CD4-positive, alpha-beta T cell treated with Interferon alpha-2 for 1 hour (primary cell): ENCODE measurements around the gene CFTR.

ENCODE experiments used
- DNase-seq, 2 donors: peaks; one replicate each; pipeline ENCODE4 v3.0.0-alpha.2; 2020 to 2022

The CFTR gene

DNA sequence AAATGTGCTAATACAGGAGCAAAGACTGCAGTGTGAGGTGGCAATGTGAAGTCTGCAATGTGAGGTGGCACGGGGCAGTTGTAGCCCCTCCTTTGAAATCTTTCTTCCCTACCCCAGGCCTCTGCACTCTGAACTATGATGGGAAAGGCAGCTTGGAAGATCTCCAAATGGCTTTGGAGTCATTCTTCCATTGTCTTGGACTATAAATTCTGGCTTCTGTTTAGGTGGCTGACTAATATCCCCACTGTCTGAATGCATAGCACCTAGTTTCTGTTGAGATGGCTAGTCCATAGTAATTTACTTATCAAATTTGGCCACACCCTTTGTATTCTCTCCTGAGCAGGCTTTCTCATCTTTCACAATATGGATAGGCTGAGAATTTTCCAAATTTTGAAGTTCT lies 175.0 kb downstream of the CFTR start:
- DNase-seq = no peak

DNA sequence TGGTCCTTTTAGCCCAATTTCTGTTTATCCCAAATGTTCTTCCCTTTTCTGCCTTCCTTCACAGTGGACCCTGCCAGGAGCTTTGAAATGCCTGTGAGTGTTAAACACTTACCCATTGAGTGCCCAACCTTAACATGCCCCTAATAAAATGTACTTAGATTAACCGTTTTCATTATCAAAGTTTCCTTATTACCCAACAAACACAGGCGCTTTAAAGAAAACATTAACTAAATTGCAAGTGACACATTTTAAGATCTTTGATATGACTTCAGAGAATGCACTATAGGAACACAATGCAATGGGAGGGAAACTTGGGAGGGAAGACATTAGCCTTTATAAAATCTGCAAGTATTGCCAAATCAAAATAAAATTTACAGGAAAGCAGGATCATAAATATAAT lies 177.0 kb downstream of the CFTR start:
- no peak for DNase-seq

- no peak for DNase-seq
Measured at GRCh38 chr7:117659531-117660011, 179.7 kb downstream of the CFTR start.

DNA sequence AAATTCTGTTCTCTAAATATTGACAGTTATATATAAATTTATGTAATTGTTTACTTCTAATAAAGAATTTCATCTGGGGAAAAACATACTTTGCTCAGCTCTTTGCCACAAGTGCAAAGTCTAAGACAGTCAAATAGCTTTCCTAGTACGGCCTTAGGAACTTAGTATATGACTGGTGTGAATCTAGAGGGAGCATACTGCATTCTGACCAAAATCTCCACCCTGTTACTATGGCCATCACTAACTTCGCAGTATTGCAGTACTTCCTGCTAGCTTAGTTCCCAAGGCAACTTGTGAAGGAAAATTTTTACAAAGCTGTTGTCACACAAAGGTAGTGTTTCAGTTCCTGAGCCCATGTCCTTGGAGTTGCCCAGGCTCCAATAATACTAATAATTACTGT lies 181.5 kb downstream of the CFTR start:
- no peak for DNase-seq

DNA sequence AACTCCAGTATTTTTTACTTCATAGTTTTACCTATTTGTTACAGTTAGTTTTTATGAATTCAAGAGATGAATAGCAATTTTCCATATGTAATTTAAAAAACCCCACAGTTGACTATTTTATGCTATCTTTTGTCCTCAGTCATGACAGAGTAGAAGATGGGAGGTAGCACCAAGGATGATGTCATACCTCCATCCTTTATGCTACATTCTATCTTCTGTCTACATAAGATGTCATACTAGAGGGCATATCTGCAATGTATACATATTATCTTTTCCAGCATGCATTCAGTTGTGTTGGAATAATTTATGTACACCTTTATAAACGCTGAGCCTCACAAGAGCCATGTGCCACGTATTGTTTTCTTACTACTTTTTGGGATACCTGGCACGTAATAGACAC lies 184.2 kb downstream of the CFTR start:
- no peak for DNase-seq

DNA sequence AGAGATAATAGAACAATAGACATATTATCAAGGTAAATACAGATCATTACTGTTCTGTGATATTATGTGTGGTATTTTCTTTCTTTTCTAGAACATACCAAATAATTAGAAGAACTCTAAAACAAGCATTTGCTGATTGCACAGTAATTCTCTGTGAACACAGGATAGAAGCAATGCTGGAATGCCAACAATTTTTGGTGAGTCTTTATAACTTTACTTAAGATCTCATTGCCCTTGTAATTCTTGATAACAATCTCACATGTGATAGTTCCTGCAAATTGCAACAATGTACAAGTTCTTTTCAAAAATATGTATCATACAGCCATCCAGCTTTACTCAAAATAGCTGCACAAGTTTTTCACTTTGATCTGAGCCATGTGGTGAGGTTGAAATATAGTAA lies 185.5 kb downstream of the CFTR start:
- no peak for DNase-seq

- no peak for DNase-seq
Measured at GRCh38 chr7:117666031-117666430, 186.2 kb downstream of the CFTR start.

DNA sequence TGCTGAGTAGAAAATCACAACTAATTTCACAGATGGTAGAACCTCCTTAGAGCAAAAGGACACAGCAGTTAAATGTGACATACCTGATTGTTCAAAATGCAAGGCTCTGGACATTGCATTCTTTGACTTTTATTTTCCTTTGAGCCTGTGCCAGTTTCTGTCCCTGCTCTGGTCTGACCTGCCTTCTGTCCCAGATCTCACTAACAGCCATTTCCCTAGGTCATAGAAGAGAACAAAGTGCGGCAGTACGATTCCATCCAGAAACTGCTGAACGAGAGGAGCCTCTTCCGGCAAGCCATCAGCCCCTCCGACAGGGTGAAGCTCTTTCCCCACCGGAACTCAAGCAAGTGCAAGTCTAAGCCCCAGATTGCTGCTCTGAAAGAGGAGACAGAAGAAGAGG lies 186.9 kb downstream of the CFTR start:
- DNase-seq = no peak

DNA sequence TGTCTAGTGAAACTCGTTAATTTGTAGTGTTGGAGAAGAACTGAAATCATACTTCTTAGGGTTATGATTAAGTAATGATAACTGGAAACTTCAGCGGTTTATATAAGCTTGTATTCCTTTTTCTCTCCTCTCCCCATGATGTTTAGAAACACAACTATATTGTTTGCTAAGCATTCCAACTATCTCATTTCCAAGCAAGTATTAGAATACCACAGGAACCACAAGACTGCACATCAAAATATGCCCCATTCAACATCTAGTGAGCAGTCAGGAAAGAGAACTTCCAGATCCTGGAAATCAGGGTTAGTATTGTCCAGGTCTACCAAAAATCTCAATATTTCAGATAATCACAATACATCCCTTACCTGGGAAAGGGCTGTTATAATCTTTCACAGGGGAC lies 187.6 kb downstream of the CFTR start:
- no peak for DNase-seq

DNA sequence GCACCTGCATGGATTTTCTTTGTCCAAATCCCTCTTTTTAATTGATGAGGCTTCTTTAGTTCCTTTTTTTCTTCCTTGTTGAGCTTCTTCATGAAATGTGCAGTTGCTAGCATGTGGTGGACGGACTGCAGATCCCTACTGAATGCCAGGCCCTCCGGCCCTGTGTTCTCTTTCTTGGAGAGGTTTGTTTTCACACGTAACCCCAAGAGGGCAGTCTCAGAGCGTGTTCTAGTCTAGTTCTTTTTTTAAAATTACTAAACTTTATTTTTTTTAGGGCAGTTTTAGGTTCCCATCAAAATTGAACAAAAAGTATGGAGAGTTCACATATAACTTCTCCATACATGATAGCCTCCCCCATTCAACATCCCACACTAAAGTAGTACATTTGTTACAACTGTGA lies 190.0 kb downstream of the CFTR start:
- DNase-seq = no peak

GRCh38 chr7:117672453-117672852 lies 192.6 kb downstream of the CFTR start:
- no peak for DNase-seq

- DNase-seq = no peak
Measured at GRCh38 chr7:117673367-117673766, 193.5 kb downstream of the CFTR start.

DNA sequence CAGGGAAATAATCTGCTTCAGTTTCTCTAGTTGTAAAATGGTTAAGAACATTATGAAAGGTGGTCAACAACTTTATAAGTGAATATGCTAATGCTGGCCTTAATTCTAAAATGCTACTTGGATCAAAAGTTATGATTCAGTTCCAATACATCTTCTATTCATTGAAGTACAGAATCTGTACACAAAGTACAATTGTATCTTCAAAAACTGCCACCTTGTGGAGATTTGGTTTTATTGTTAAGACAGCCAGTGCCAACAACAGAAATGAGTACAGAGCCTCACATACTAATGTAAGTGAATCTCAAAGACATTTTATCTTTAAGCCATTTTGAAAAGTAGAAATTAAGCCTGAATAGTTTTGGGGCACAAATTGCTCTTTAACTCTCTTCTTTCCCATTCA lies 194.0 kb downstream of the CFTR start:
- DNase-seq = no peak

DNA sequence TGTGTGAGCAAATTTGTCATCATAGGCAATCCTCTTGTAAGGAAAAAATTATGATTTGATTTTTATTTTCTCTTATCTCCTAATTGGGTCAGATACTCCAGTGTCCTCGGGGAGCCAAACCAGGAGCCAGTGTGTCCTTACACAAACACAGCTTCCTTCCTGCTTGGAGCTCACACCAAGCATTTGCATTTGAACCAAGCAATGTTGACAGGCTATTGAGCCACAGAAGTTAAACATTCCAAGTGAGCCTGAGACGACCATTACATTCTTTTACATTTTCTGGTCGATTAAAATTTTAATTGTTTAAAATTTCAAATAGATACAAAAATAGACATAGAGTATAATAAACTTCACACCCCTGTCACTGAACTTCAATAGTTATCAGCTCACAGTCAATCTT lies 194.8 kb downstream of the CFTR start:
- DNase-seq = no peak

GRCh38 chr7:117675497-117676435 lies 195.9 kb downstream of the CFTR start:
- no peak for DNase-seq

DNA sequence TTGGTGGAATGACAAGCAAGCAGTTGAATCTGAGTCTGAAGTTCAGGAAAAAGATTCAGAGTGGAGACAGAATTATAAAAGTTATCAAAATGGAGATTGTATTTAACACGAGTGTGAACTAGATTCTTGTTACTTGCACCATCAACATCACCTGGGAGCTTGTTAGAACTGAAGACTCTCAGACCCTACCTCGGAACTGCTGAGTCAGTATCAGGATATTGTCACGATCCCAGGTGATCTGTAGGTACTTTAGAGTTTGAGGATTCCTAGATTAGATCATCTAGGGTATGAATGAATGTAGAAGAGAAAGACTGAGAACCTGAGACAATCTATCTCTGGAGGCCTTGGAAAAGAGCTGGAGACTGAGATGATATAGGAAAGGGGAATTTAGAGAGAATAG lies 199.3 kb downstream of the CFTR start:
- no peak for DNase-seq

- DNase-seq = no peak
Measured at GRCh38 chr7:117682681-117683385, 203.0 kb downstream of the CFTR start.

GRCh38 chr7:117683430-117684175 lies 203.8 kb downstream of the CFTR start:
- DNase-seq = no peak

DNA sequence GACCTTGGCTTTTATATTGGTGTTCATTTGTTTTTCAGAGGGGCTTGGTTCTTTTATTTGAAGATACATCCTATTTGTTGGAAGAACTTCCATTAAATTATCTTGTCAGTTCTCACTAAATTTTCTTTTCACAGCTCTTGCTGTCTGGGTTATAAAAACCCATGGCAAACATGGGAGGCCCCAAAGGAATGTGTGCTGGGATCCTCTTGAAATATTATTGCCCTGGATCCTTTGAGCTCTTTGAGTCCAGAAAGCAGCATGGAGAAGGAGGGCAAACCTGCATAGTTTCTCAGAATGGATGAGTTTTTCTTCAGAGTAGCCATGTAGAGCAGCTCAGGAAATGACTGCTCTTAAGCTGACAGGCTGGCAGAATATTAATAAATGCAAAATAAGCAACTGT lies 206.0 kb downstream of the CFTR start:
- no peak for DNase-seq

- no peak for DNase-seq
Measured at GRCh38 chr7:117686311-117686935, 206.6 kb downstream of the CFTR start.

DNA sequence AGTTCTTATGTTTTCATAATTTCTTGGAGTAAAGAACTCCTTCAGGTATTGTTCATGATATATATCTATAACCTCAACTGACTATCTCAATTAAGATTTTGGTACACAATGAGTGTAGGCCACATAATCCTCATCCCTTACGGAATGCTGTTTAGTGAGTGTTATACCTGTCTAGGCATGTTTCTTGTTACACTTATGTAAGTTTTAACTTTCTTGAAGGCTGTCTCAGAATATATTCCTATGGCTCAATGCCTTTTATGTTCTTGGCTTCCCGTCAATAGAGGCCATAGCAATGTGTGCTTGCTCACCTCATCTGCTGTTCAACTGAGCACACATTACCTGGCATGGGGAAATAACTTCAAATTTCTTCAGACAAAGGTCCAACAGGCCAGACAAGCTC lies 208.3 kb downstream of the CFTR start:
- DNase-seq = no peak

DNA sequence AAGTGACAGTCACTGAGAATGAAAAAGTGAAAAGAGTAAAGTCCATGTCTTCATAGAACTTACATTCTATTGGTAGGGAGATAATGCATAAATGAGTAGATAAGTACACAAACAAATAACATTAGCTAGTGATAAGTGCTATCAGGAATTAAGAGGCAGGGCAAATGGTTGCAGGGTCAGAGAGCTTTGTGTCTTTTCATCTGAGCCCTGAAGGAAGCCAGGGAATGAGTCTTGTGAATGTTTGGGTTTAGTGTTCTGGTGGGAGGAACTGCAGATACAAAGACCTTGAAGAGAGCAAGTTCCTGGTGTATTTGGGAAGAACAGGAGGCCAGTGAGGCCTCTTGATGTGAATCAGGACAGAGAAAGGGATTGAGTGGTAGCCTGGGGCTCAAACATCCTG lies 209.6 kb downstream of the CFTR start:
- no peak for DNase-seq

- DNase-seq = no peak
Measured at GRCh38 chr7:117690147-117690546, 210.3 kb downstream of the CFTR start.
